RWPE2 (cell line): Measurements from ENCODE around the gene NBL1.

Experiments used
- ATAC-seq: fragments of 200-7000 bp; cut with Tn5 transposase; 3 replicates; pipeline ENCODE4 v1.9.1; 2021; ENCODE audit warnings: low read depth
- DNase-seq: peaks from one replicate; pipeline ENCODE4 v3.0.0-alpha.2; 2020; ENCODE audit warnings: low spot score
- H3K27ac ChIP-seq: fragments of 450-650 bp; 2 replicates; pipeline ENCODE4 v1.5.1; 2017; ENCODE audit warnings: mild to moderate bottlenecking; ENCODE audit not compliant: poor library complexity, severe bottlenecking
- H3K27me3 ChIP-seq: fragments of 250-450 bp; sonication (Bioruptor Pico); 2 replicates; pipeline ENCODE4 v1.5.1; 2021; ENCODE audit warnings: mild to moderate bottlenecking, moderate library complexity; ENCODE audit not compliant: insufficient read depth, poor library complexity, severe bottlenecking
- H3K36me3 ChIP-seq: fragments of 250-450 bp; sonication (Bioruptor Pico); 2 replicates; pipeline ENCODE4 v1.5.1; 2020; ENCODE audit warnings: low read depth, mild to moderate bottlenecking, moderate library complexity
- H3K4me1 ChIP-seq: fragments of 250-450 bp; sonication (Bioruptor Pico); 2 replicates; pipeline ENCODE4 v1.5.1; 2021; ENCODE audit warnings: mild to moderate bottlenecking, moderate library complexity; ENCODE audit not compliant: insufficient read depth, poor library complexity, severe bottlenecking
- H3K4me3 ChIP-seq: fragments of 250-450 bp; sonication (Bioruptor Pico); 2 replicates; pipeline ENCODE4 v1.5.1; 2021; ENCODE audit warnings: mild to moderate bottlenecking, moderate library complexity; ENCODE audit not compliant: severe bottlenecking
- H3K9me3 ChIP-seq: fragments of 250-450 bp; sonication (Bioruptor Pico); 2 replicates; pipeline ENCODE4 v1.5.1; 2021; ENCODE audit warnings: mild to moderate bottlenecking, moderate library complexity; ENCODE audit not compliant: severe bottlenecking
- TF ChIP-seq, protein P1 (sequence below): fragments of 450-650 bp; IDR thresholded peaks from one replicate; pipeline ENCODE4 v1.5.1; 2017; ENCODE audit warnings: mild to moderate bottlenecking, moderate library complexity; ENCODE audit not compliant: poor library complexity, severe bottlenecking

The NBL1 gene

DNA sequence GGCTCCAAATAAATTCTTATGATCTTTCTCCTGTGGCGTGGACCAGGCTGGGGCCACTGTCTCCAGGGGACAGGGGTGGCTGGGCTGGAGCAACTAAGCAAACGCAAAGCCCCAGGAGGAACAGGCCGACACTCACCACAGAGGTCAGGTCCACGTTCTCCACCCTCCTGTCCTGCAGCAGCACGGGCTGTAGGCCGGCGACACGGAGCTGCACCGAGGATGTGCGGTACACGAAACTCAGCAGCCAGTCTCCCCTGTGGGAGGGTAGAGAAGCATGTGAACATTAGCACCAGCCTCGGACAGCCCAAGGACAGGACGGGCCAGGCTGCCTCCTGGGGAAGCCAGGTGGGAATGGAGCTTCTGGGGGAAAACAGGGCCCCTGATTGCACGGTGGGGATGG lies 50.2 kb downstream of the NBL1 start:
- H3K4me3 ChIP-seq, result no peak overlapping the region
- TF ChIP-seq, protein P1, sequence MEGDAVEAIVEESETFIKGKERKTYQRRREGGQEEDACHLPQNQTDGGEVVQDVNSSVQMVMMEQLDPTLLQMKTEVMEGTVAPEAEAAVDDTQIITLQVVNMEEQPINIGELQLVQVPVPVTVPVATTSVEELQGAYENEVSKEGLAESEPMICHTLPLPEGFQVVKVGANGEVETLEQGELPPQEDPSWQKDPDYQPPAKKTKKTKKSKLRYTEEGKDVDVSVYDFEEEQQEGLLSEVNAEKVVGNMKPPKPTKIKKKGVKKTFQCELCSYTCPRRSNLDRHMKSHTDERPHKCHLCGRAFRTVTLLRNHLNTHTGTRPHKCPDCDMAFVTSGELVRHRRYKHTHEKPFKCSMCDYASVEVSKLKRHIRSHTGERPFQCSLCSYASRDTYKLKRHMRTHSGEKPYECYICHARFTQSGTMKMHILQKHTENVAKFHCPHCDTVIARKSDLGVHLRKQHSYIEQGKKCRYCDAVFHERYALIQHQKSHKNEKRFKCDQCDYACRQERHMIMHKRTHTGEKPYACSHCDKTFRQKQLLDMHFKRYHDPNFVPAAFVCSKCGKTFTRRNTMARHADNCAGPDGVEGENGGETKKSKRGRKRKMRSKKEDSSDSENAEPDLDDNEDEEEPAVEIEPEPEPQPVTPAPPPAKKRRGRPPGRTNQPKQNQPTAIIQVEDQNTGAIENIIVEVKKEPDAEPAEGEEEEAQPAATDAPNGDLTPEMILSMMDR, result no peak
- no peak for DNase-seq
- no peaks in the 10 kb centered on the region for H3K27me3 ChIP-seq
- H3K36me3 ChIP-seq, result no peaks in the 10 kb centered on the region
- no peaks in the 10 kb centered on the region for H3K9me3 ChIP-seq
- H3K27ac ChIP-seq, result no peak overlapping the region
- no peaks in the 10 kb centered on the region for H3K4me1 ChIP-seq
- ATAC-seq, result no peak

DNA sequence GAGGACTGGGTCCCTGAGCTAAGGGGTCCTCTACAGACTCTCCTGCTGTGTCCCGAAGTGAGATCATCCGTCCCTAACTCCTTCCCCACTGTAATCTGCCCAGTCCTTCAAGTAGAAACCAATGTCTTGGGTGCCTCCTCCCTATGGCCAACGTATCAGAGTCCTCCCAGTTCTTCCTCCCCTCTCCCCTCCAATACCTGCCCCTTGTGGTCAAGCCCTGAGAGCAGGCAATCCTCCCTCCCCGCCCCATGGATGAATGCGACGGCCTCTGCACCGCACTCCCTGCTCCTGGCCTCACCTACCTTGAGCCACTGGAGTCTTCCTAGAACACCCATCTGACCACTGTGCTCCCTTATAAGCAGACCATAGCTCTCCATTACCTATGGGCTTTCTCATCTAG lies 51.7 kb downstream of the NBL1 start:
- Histone ChIP-seq H3K27me3 (no peaks in the 10 kb centered on the region), H3K4me3 (no peak overlapping the region), H3K27ac (no peak overlapping the region), H3K36me3 (no peaks in the 10 kb centered on the region), H3K4me1 (no peaks in the 10 kb centered on the region), H3K9me3 (no peaks in the 10 kb centered on the region)
- no peak for ATAC-seq
- DNase-seq, result no peak
- TF ChIP-seq, protein P1, result no peak

DNA sequence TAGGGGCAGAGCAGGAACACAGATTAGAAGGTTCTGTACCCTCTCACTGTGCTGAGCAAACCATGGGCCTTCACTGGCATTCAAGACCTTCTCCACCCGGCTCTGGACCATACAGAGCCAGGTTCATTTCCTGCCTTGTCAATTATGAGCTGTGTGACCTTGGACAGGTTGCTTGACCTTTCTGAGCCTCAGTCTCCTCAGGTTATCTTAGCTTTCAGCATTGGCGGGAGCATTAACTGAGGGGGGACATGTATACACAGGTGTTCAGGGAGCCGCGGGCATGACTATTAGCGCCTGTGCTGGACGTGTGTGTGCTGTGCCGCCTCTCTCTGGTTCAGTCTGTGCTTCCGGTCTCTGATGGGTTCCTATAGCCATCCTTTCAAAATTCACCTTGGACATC lies 52.7 kb downstream of the NBL1 start:
- Histone ChIP-seq H3K27me3 (no peaks in the 10 kb centered on the region), H3K4me1 (no peaks in the 10 kb centered on the region), H3K9me3 (no peaks in the 10 kb centered on the region), H3K27ac (no peak overlapping the region), H3K36me3 (no peaks in the 10 kb centered on the region), H3K4me3 (no peak overlapping the region)
- ATAC-seq (no peak), DNase-seq (no peak)
- TF ChIP-seq, protein P1, result no peak

DNA sequence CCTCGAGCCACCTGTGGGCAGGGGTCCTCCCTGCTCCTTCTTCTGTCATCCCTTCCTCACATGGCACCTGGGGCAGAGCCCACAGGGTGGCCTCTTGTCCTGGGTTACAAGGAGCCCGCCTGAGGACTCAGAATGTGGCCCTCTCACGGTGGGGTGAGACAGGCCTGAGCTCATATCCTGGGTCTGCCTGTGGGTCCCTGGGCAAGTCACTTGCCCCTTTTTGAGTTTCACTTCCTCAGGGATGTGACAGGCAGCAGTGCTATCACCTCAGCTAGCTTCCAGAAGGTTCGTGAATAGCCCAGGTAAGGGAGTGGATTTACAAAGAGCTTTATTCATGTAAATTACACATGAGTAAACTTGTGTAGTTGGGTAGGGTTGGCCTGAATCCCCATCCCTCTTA lies 54.1 kb downstream of the NBL1 start:
- TF ChIP-seq, protein P1, result no peak
- ATAC-seq (no peak), DNase-seq (no peak)
- no peaks in the 10 kb centered on the region for H3K27me3 ChIP-seq
- H3K36me3 ChIP-seq, result no peaks in the 10 kb centered on the region
- H3K27ac ChIP-seq, result no peak overlapping the region
- H3K9me3 ChIP-seq, result no peaks in the 10 kb centered on the region
- H3K4me1 ChIP-seq, result no peaks in the 10 kb centered on the region
- no peak overlapping the region for H3K4me3 ChIP-seq

DNA sequence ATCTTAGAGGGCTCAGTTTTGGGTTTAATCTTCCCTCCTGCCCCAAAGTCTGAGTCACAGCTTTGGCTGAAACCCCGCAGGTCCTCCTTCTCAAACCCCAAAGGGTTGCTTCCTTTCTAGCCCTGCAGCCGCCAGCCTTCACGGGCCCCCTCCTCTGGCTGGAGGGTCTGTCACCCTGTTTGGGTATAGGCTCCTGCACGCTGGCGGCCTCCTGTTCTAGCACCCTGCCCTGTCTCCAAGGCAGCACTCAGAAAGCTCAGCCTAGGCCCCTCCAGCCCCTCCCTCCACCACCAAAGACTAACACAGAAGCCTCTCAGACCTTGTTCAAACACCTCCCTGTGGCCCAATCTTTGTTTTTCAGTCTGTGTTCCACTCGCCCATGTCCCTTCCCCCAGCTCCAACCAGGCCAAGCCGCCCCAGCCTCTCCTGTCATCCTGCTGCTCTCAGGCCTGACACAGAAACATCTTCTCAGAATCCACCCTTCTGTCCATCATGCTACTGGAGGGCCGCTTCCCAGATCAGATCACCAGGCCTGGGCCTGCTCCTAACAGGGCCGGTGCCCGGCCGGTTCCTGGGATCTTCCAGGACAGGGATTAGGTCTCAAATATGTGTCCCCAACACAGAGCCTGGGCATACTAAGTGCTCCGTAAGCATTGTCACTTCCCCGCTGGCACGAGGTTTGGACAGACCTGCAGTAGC lies 56.1 kb downstream of the NBL1 start:
- H3K27ac ChIP-seq, result no peak overlapping the region
- no peaks in the 10 kb centered on the region for H3K4me1 ChIP-seq
- ATAC-seq (no peak), DNase-seq (no peak)
- TF ChIP-seq, protein P1, result no peak
- H3K4me3 ChIP-seq, result no peak overlapping the region
- no peaks in the 10 kb centered on the region for H3K9me3 ChIP-seq
- H3K36me3 ChIP-seq, result no peaks in the 10 kb centered on the region
- H3K27me3 ChIP-seq, result no peaks in the 10 kb centered on the region
